ENCODE data around the gene EPB41. TPM values are rescaled to one million over a fixed set of nuclear protein-coding genes. Genes with fewer than 3 reads are reported as not detected.

The EPB41 gene
- total RNA-seq, 6 donors from 2014 or later: 43.5 to 109 (median 51.9) TPM

- TF ChIP-seq CTCF (IDR thresholded peaks at IDR 0.05): no peak
- no peak for TF ChIP-seq POLR2AphosphoS5 (IDR thresholded peaks at IDR 0.05)
- no peak for TF ChIP-seq EP300 (IDR thresholded peaks at IDR 0.05)
- no peak for TF ChIP-seq POLR2A (IDR thresholded peaks at IDR 0.05)
- Histone ChIP-seq H3K4me3 (no peak overlapping the region), H3K27ac (peak overlapping the region in 1 of 4 donors; percentile 42), H3K4me1 (peaks cover 20 to 43% (median 23%) of the 10 kb centered on the region in 4 donors), H3K27me3 (no peaks in the 10 kb centered on the region), H3K9me3 (no peaks in the 10 kb centered on the region), H3K36me3 (peaks cover 0 to 8% (median 3%) of the 10 kb centered on the region in 4 donors)
- DNase-seq (no peak), ATAC-seq (ENCODE audit: low FRiP score in 2 of 2) (no peak)
- WGBS, 2 donors: 73 to 74% methylated on average over 4 of the region's 4 CpGs
Measured at GRCh38 chr1:28895896-28896608, 18.3 kb upstream of the EPB41 start.

- H3K9me3 ChIP-seq: no peaks in the 10 kb centered on the region
- H3K4me3 ChIP-seq: no peak overlapping the region
- H3K27ac ChIP-seq: peak overlapping the region in 2 of 4 donors; percentile 42 to 49
- ATAC-seq (ENCODE audit: low FRiP score in 2 of 2): no peak
- TF ChIP-seq POLR2A (IDR thresholded peaks at IDR 0.05): no peak
- TF ChIP-seq POLR2AphosphoS5 (IDR thresholded peaks at IDR 0.05): no peak
- TF ChIP-seq CTCF (IDR thresholded peaks at IDR 0.05): no peak
- no peak for TF ChIP-seq EP300 (IDR thresholded peaks at IDR 0.05)
- no peak for DNase-seq
- 54 to 74% methylated on average over 3 of the region's 3 CpGs for WGBS, 2 donors
- peaks cover 0 to 8% (median 3%) of the 10 kb centered on the region in 4 donors for H3K36me3 ChIP-seq
- H3K4me1 ChIP-seq: peaks cover 20 to 43% (median 23%) of the 10 kb centered on the region in 4 donors
- H3K27me3 ChIP-seq: no peaks in the 10 kb centered on the region
Measured at GRCh38 chr1:28896609-28896986, 17.8 kb upstream of the EPB41 start.

GRCh38 chr1:28897789-28898188 lies 16.6 kb upstream of the EPB41 start:
- H3K27ac ChIP-seq: peak overlapping the region in 3 of 4 donors; percentile 45 to 76 (median 52)
- H3K4me1 ChIP-seq: peaks cover 20 to 43% (median 23%) of the 10 kb centered on the region in 4 donors
- WGBS, 2 donors: 58 to 68% methylated on average over 4 of the region's 4 CpGs
- H3K4me3 ChIP-seq: no peak overlapping the region
- peaks cover 0 to 8% (median 3%) of the 10 kb centered on the region in 4 donors for H3K36me3 ChIP-seq
- ATAC-seq (ENCODE audit: low FRiP score in 2 of 2) (no peak), DNase-seq (no peak)
- TF ChIP-seq CTCF (IDR thresholded peaks at IDR 0.05) (no peak), EP300 (IDR thresholded peaks at IDR 0.05) (no peak), POLR2AphosphoS5 (IDR thresholded peaks at IDR 0.05) (no peak), POLR2A (IDR thresholded peaks at IDR 0.05) (no peak)
- no peaks in the 10 kb centered on the region for H3K9me3 ChIP-seq
- H3K27me3 ChIP-seq: no peaks in the 10 kb centered on the region

GRCh38 chr1:28898405-28898881 lies 15.9 kb upstream of the EPB41 start:
- WGBS, 2 donors: 39 to 42% methylated on average over 3 of the region's 3 CpGs
- no peak for ATAC-seq (ENCODE audit: low FRiP score in 2 of 2)
- DNase-seq: no peak

More at GRCh38 chr1:28898405-28898881, 15.9 kb upstream of the EPB41 start:
- Histone ChIP-seq H3K4me3 (no peak overlapping the region), H3K27me3 (no peaks in the 10 kb centered on the region), H3K36me3 (peaks cover 0 to 6% (median 3%) of the 10 kb centered on the region in 4 donors), H3K4me1 (peaks cover 20 to 43% (median 23%) of the 10 kb centered on the region in 4 donors), H3K27ac (peak overlapping the region in 3 of 4 donors; percentile 45 to 76 (median 52)), H3K9me3 (no peaks in the 10 kb centered on the region)
- peak in 1 of 2 donors; percentile 14 for TF ChIP-seq POLR2AphosphoS5 (IDR thresholded peaks at IDR 0.05)
- TF ChIP-seq CTCF (IDR thresholded peaks at IDR 0.05): no peak
